Measurements from ENCODE around the gene YAP1.

The YAP1 gene
- 0 to 2.7 (median 0.49) reads per million in 4 experiments for total RNA-seq

- DNase-seq = peak; percentile 17
These were observed at the start of gene YAP1 for GRCh38 chr11:102109896-102110760. TSS of gene YAP1 (plus strand) at chr11:102110447. CDS start at chr11:102110849, 402 bp downstream.

GRCh38 chr11:102061276-102061675 lies 49.0 kb upstream of the YAP1 start:
- no peak for DNase-seq

- no peak for DNase-seq
These were observed 48.1 kb upstream of the YAP1 start for GRCh38 chr11:102062106-102062505.

- no peak for DNase-seq
These were observed 45.9 kb upstream of the YAP1 start for GRCh38 chr11:102064316-102064715.

- DNase-seq = no peak
These were observed 39.5 kb upstream of the YAP1 start for GRCh38 chr11:102070766-102071165.

GRCh38 chr11:102071497-102072472 lies 38.5 kb upstream of the YAP1 start:
- DNase-seq = no peak

- DNase-seq = no peak
These were observed 37.0 kb upstream of the YAP1 start for GRCh38 chr11:102073253-102073652.

GRCh38 chr11:102079625-102080024 lies 30.6 kb upstream of the YAP1 start:
- DNase-seq = no peak

GRCh38 chr11:102081313-102081712 lies 28.9 kb upstream of the YAP1 start:
- no peak for DNase-seq

GRCh38 chr11:102085864-102086551 lies 24.2 kb upstream of the YAP1 start:
- no peak for DNase-seq

GRCh38 chr11:102097186-102097585 lies 13.1 kb upstream of the YAP1 start:
- DNase-seq = no peak

- no peak for DNase-seq
These were observed 10.5 kb upstream of the YAP1 start for GRCh38 chr11:102099755-102100154.

GRCh38 chr11:102108734-102109440 lies 1.4 kb upstream of the YAP1 start:
- DNase-seq = no peak

- DNase-seq = no peak
These were observed 439 bp downstream of the YAP1 start for GRCh38 chr11:102110761-102111010.

GRCh38 chr11:102111011-102111786 lies 952 bp downstream of the YAP1 start:
- no peak for DNase-seq

GRCh38 chr11:102111787-102112508 lies 1.7 kb downstream of the YAP1 start:
- no peak for DNase-seq

- DNase-seq = no peak
These were observed 2.2 kb downstream of the YAP1 start for GRCh38 chr11:102112509-102112821.

GRCh38 chr11:102114032-102114431 lies 3.8 kb downstream of the YAP1 start:
- DNase-seq = no peak

GRCh38 chr11:102115557-102115956 lies 5.3 kb downstream of the YAP1 start:
- DNase-seq = no peak

- no peak for DNase-seq
These were observed 6.4 kb downstream of the YAP1 start for GRCh38 chr11:102116453-102117205.

Data from effector CD8-positive, alpha-beta T cell (primary cell).